Stimulated activated CD8-positive, alpha-beta memory T cell treated with anti-CD3 and anti-CD28 coated beads, Interleukin-15, amount 100 ng/mL, for 24 hours (primary cell): ENCODE results near the gene HM13.
"Not testable (repeated sequence)": the region's sequence is repeated elsewhere in the genome, so short reads cannot be mapped to it uniquely, and the experiment has no call there.

ENCODE experiments used
- DNase-seq: peaks from one replicate; pipeline ENCODE4 v3.0.0-alpha.2; 2020; ENCODE audit warnings: low read depth

Gene HM13

DNA sequence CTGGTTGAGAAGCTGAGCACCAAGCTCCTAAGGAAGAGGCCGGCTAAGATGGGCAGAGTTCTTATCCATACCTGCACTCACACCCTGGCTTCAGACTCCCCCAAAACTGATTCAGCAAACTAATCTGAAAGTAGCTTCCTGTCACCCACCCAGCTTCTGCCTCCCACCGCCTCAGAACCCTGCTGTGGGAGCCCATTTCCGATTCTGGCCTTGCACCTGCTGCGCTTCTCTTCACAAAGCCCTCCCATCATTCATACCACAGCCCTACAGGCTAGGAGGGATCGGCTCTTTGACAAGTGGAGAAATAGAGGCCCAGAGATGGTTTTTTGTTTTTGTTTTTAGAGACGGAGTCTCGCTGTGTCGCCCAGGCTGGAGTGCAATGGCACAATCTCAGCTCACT is 28.7 kb downstream of the HM13 start:
- no peak for DNase-seq

DNA sequence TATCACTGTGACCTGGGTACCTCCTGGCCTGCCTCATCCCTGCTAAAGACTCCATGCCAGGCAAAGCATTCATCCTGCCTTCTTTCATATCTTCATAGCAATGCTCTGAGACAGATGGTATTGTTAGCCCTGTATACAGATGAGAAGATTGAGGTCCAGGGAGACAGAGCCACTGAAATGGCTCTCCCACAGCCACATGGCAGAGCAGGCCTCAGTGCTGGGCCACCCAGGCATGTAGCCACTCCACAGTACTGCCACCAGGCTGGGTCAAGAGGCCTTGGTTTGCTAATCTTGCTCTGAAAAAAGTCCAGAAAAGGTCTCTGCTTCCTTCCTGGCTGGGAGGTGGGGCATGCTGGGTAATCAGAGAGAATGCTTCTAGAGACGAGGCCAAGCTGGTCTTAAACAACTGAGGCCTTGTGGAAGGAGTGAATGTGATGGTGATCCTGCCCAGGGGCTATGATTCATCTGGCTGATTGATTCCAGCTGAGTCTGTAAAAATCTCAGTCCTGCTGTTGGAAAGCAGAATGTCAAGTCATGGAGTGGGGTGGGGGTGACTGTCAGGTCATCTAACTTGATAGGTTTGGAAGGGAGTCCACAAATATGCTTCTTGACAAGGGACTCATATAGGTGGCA is 29.8 kb downstream of the HM13 start:
- DNase-seq: no peak

DNA sequence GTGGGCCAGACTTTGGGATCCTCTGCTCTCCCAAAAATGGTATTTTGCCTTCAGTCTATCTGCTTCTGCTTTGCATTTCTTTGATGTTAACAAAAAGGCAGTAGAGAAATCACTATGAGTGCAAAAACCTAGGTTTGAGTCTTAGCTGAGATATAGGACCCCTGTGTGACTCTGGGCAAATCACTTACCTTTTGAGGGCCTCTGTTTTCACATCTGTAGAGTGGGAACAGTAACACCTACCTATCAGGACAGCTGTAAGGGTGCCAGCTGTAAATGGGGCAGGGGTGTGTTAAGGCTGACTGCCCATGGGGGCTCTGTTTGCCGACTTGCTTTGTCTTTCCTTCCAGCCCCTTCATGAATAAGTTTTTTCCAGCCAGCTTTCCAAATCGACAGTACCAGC is 30.4 kb downstream of the HM13 start:
- DNase-seq: no peak

DNA sequence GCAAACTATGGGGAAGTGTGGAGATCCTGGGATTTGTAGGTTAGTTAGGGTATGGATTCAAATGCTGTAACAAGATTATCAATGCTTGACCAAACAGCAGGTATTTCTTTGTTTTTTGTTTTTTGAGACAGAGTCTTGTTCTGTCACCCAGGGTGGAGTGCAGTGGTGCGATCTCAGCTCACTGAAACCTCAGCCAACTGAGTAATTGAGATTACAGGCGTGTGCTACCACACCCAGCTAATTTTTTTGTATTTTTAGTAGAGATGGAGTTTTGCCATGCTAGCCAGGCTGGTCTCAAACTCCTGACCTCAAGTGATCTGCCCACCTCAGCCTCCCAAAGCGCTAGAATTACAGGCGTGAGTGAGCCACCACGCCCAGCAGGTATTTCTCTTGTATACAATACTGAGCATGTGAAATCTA is 31.4 kb downstream of the HM13 start:
- not testable (repeated sequence) for DNase-seq

DNA sequence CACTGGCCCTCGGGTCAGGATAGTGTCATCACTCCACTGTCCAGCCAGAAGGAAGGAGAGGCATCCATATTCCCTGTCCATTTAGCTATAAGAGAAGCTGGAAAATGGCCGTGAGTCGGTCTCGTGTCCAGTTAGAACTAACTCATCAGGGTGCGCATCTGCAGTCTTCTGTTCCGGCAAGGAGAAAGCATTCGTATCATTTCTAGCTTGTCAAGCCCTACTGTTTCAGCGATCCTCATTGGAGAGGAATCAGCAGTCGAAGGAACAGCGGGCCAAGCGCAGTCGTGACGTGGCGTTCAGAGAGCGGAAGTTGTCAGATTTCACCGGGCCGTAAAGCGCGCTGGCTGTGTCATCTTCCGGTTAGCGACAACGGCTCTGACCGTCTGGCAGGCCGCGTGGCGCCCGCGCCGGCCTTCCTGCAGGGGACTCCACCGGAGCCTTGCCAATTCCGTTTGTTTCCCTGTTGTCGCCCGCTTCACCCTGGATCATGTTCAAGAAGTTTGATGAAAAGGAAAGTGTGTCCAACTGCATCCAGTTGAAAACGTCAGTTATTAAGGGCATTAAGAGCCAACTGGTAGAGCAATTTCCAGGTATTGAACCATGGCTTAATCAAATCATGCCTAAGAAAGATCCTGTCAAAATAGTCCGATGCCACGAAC is 32.9 kb downstream of the HM13 start:
- peak; percentile 58 for DNase-seq

DNA sequence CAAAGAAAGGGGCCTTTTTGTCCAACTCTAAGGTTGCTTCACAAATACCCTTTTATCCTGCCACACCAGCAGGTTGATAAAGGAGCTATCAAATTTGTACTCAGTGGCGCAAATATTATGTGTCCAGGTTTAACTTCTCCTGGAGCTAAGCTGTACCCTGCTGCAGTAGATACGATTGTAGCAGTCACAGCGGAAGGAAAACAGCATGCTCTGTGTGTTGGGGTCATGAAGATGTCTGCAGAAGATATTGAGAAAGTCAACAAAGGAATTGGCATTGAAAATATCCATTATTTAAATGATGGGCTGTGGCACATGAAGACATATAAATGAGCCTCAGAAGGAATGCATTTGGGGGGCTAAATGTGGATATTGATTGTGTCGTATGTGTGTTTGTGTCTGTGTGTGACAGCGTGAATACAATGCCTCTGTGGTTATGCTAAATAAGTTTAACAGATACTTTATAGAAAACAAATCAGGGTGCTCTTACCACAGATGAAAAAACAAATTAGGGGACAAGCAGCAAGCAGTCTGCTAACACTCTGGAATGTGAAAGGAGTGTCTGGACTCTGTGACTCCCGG is 33.6 kb downstream of the HM13 start:
- no peak for DNase-seq

DNA sequence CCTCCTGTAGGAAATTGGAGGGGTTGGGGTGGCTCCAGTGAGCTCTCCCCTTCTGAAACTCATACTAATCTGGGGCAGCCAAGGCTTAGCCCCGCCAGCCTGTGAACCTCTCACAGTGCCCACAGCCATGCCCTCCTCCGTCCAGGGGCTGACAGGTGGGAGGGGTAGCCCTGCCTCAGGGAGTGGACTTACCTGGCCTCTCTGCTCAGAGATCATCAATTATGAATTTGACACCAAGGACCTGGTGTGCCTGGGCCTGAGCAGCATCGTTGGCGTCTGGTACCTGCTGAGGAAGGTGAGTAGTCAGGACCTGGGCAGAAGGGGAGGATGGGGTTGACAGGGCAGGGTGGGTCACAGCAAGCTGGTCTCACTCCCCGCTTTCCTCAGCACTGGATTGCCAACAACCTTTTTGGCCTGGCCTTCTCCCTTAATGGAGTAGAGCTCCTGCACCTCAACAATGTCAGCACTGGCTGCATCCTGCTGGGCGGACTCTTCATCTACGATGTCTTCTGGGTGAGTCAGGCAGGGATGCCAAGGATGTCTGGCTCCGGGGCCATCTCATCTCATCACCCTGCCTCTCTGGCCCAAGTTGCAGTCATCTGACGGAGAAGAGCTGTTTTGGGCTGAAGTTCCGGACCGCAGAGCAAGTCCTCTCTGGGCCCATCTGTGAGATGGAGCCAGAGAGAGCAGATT is 34.7 kb downstream of the HM13 start:
- DNase-seq: no peak

DNA sequence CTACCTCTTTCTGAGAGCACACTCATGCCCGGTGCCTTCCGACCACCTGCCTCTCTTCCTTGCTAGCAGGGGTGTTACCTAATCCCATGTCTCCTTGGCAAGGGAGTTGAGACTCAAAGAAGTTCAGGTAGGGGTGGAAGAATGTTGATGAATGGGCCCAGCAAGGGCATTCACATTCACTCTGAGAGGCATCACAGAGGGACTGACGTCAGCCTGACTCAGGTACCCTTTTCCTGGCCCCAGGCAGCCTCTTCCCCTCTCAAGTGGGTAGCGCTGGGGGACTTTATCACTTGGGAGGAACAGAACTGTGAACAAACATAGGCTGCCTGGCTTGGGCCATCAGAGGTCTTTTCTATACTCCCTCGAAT is 35.3 kb downstream of the HM13 start:
- DNase-seq: no peak

DNA sequence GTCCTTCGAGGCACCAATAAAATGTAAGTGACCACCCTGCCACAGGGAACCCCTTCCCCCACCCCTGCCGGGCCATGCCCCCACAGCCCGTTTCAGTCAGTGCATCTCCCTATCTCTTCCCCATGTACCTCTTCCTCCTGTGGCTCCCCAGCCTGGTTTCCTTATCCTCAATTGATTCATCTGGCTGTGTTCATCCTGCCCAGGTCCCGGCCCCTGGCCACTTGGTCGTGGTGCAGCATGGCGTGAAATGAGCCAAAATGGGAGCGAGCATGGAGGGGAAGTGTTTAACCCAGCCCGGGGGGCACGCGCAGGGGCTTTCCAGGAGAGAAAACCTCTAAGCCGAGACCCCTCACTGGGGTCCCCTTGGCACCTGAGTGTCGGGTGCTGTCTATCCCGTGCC is 35.9 kb downstream of the HM13 start:
- no peak for DNase-seq

DNA sequence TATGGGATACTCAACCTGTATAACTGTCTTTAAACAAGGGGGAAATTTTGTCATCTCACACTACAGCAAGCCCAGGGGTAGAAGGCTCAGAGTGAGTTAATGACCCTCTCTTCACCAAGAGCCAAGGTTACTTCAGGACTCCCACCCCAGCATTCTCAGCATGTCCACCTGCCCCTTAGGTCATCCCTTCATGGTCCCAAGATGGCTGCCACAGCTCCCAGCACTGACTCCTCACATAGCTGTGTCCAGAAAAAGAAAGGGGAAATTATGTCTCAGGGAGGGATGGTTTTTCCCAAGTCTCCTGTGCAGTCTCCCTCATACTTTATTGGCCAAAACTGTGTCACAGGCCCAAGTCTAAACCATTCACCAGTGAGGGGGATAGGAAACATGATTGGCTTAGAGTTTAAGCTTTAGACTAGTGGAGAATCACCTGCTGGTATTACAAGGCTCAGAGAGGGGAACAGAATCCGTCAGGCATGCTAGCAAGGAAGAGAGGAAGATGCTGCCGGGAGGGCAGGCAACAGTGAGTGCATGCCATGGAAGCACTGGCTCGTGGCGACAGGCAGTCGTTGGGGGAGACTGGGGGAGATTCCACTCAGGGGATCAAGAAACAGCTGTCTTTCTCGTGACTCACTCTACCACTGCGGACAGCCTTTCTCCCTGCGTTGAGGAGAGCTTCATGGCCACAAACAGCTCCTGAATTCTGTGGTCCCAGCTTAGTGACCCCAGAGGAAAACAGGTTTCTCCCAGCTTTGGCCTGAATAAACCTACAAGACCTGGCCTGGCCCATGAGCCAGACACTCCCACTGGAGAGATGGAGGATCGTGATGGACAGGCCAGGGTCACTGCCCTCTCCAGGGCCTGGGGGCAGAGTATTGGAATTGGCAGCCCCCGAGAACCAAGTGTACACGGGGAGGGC is 37.2 kb downstream of the HM13 start:
- DNase-seq: no peak

DNA sequence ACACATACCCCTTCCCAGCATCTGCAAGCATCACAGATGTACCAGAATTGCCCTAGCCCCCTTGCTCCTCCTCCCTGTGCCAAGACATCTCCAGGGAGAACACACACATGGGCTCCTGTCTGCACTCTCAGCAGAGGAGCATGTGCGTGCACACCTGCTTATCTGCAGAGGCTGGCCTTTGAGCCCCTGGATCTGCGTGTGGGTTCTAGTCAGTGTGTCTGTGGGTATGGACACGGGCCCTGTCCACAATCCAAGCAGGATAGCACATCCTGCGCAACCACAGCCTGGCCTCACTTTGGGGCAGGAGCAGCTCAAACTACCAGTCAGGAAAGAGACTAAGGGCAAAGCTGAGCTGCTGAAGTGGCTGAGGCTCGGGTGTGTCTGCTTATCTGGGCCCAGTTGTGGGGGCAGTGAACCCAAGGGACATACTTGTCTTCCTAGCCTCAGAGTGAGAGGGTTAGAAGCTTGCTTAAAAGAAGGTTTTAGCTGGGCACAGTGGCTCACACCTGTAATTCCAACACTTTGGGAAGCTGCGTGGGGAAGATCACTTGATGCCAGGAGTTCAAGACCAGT is 41.0 kb downstream of the HM13 start:
- no peak for DNase-seq

DNA sequence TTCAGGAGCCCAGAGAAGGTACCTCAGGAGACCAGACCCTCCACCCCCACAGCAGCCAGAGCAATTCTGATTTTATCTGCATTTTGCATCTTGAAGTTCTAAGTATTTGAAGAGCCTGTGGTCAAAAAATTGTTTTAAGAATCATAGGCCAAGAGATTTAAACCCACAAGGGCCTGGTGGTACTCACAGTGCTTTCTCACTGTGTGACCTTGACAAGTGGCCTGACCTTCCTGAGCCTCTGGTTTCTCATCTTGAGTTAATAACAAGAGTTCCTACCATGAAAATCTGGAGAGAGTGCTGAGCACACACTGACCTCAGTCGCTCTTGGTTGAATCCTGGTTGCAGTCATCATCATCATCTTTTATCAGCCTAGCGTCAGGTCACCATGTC is 45.5 kb downstream of the HM13 start:
- DNase-seq: no peak

DNA sequence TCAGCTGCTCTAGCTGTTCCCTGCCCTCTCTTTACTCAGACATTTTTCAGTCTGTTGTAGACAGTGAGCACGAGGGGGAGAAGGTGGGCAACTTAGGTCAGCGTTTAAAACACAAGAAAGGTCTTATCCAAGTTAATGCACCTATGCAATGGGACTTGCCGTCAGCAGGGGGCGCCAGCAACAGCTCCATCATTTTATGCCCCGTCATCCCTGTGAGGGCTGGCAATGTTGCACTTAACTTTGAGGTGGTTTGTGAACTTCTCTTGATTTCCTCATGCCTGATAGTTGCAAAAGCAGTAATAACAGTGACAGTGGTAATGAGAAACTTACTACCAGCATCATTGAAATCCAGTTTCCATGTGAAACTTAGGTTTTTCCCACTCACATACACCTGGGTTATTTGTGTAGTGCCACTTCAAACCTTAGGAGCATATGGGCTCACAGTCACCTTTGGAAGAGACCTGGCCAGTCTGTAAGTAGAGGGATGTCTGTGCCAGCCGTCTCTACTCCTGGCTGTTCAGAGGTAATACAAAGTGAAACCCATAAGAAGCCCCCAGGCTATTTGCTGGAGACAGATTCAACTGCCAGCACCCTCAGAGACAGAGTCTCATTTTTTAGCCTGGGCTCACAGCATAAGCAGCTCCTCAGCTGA is 46.0 kb downstream of the HM13 start:
- DNase-seq: peak; percentile 60

DNA sequence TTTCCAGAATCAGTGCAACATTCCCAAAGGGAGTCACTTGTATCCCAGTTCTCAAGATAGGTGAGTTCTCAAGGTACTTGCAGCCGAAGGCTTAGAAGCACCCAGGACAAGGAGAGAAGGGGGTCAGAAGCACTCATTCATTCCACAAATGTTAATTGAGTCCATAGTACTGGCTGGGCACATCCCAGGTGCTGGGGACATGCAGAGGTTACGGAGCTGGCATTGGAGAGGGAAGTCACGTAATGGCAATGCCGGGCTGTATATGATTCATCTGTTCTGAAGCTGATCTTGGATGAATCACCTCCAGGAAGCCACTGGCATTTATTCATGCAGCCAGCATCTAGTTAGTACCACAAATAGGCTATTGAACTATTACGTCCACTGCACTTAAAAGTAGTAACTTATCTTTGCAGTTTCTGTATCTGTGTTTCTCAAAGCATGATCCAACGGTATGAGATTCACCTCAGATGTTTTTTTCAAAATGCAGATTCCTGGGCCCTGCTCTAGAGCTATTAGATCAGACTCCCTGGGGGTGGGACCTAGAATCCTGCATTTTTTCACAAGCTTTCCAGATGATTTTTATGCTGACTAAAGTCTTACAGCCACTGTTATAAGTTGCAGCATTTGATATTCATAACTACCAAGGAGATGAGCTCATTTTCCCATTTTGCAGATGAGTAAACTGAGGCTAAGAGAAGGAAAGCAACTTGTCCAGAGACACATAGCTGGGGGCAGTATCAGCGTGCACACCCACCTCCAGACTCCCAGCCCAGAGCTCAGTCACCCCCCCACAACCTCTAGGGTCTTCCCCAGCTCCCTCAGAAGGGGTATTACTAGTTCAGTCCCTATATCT is 46.7 kb downstream of the HM13 start:
- no peak for DNase-seq

DNA sequence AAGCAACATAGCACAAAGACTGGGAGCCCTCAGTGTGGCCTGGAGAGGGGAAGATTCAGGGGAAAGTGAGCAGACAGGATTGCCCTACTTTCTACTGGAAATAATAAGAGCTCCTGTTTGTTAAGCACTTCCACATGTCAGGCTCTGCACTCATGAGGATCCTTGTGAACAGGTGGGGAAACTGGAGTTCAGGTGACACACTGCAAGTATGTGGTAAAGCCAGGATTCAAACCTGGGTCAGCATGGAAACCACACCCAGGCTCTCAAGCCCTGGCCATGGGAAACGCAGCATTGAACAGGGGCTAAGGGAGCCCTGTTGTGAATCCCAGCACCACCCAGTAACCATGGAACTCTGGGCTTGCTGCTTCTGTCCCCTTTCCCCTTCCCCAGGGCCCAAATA is 48.0 kb downstream of the HM13 start:
- DNase-seq: no peak

DNA sequence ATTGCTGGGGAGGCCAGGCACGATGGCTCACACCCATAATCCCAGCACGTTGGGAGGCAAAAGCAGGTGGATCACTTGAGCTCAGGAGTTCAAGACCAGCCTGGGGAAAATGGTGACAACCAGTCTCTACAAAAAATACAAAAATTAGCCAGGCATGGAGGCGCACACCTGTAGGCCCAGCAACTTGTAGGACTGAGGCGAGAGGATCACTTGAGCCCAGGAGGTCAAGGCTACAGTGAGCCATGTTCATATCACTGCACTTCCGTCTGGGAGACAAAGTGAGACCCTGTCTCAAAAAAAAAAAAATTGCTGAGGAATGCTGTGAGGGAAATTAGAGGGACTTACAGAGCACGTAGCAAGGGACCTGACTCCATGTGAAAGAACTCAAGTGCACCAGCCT is 50.0 kb downstream of the HM13 start:
- DNase-seq: no peak

DNA sequence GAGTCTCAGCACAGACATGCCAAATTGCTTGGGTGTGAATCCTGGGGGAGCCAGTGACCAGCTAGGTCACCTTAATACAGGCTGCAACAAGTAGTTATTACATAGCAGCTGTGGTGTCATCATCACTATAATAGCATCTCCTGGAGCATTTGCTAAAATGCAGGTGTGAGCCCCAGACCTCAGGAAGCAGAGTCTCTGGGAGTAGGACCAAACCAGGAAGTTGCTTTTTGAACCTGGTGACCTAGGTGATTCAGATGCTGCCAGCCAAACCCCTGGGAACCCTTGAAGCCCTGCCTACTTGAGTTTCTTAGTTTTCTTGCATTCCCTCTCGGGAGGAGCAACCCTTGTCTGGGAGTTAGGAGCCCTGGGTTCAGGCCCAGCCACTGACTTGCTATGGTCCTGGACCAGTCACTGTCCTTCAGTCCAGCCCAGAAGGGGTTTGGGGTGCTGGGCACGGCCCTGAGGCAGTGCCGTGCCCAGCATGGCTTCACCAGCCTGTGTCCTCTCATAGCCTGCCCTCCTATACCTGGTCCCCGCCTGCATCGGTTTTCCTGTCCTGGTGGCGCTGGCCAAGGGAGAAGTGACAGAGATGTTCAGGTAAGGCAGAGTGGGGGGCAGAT is 51.6 kb downstream of the HM13 start:
- no peak for DNase-seq

DNA sequence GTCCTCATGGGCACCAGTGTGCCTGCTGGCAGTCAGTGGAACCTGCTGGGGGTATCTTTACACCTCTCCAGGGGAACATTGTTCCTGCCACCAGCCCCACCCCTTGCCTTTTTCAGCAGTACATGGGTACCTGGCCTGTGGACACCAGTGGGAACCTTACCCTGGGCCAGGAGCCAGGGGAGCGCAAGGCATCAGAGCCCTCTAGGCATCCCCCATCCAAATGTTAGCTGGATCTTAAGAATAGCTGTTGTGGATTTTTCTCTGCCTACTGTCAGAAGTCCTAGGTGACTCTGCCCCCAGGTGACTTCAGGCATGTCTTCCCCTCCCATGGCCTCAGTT is 52.0 kb downstream of the HM13 start:
- DNase-seq: no peak

DNA sequence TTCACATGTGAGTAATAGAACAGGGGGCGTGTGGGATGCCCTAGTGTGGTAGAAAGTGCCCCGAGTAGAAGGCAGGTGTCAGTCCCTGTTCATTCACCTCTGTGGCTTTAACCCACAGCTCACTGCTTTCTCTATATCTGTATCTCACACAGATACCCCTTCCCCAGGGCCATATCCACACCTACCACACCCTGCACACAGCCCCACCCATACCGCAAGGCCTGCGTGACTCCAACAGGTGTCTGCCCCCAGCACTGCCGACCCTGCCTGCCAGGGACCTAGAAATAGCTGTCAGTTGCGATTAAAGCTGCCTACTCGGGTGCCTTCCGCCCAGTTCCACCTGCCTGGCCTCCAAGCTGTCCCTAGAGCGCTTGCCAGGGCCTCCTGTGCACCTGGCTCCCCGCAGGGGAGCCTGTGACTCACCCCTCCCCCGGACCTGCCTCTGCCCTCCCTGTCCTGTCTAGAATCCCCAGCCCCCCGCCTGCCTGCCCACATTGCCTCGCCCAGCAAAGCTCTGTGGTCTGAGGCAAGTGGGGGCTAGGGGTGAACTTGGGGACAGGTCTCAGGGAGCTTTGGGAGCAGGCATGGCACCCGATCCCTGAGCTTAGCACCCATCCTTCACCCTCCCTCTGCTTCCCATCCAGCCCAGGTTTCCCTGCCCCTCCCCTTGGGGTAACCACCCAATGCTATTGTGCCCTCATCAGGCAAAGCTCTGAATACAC is 52.6 kb downstream of the HM13 start:
- no peak for DNase-seq

DNA sequence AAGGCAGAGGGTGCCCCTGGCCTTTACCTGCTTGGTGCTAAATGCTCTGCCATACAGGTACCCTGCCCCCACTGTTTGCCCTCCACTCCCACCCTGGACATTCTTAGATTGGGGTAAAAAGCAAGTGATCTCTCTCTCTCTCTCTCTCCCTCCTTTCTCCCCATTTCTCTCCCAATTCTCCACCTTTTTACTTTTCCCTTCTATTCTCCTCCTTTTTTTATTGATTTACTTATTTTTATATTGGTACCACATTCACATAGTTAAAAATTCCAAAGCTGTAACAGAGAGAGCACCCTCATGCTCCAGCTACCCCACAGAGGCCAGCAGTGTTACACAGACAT is 53.1 kb downstream of the HM13 start:
- no peak for DNase-seq
